Measurements from ENCODE around the gene KLF2.

DNA sequence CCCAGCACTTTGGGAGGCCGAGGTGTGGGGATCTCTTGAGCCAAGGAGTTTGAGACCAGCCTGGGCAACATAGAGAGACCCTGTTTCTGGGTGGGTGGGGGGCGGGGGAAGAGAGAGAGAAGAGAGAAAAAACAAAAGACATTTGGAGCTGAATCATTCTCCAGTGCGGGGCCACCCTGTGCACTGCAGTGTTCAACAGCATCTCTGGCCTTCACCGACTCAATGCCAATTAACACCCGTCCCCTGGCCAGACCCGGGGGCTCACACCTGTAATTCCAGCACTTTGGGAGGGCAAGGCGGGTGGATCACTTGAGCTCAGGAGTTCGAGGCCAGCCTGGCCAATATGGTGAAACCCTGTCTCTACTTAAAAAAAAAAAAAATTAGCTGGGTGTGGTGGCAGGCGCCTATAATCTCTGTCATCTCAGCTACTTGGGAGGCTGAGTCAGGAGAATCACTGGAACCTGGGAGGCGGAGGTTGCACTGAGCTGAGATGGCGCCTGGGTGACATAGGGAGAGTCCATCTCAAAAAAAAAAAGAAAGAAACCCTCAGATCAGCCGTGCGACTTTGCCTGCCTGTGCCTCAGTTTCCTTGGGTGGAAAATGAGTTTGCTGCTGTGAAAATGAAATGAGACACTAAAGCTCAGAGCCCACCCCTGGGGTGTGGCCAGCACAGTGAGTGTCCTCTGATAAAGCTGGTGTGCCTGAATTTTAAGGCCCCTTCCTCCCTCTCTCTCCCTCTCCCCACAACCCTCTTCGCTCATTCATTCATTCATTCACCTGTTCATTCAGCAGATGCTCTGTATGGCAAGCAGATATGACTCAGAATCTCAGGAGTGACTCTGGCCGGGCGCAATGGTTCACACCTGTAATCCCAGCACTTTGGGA lies 6.4 kb downstream of the KLF2 start:
- TF ChIP-seq EP300 (IDR thresholded peaks at IDR 0.05) (no peak), POLR2A (IDR thresholded peaks at IDR 0.05) (no peak), POLR2AphosphoS5 (IDR thresholded peaks at IDR 0.05) (peak in 1 of 4 donors; percentile 50)
- TF ChIP-seq, protein P1, sequence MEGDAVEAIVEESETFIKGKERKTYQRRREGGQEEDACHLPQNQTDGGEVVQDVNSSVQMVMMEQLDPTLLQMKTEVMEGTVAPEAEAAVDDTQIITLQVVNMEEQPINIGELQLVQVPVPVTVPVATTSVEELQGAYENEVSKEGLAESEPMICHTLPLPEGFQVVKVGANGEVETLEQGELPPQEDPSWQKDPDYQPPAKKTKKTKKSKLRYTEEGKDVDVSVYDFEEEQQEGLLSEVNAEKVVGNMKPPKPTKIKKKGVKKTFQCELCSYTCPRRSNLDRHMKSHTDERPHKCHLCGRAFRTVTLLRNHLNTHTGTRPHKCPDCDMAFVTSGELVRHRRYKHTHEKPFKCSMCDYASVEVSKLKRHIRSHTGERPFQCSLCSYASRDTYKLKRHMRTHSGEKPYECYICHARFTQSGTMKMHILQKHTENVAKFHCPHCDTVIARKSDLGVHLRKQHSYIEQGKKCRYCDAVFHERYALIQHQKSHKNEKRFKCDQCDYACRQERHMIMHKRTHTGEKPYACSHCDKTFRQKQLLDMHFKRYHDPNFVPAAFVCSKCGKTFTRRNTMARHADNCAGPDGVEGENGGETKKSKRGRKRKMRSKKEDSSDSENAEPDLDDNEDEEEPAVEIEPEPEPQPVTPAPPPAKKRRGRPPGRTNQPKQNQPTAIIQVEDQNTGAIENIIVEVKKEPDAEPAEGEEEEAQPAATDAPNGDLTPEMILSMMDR (IDR thresholded peaks at IDR 0.05), result no peak
